Head of caudate nucleus (tissue), 42 donors: ENCODE data around the gene ZNF136.

Experiments
- DNase-seq, 42 donors: peaks; one replicate each; pipeline versions ENCODE4 v3.0.0 to v3.0.0-alpha.2; 2020 to 2021; ENCODE audit warnings: mixed read lengths in 7 of 42
- intact Hi-C: fragments of 100-400 bp; cut with DNase I; formaldehyde crosslinking; loops from one replicate; pipeline ENCODE4 v1.15.0; 2022

The ZNF136 gene

GRCh38 chr19:12162882-12163806 lies at the start of gene ZNF136:
TSS of gene ZNF136 (plus strand) at chr19:12163096. CDS start at chr19:12163204, 108 bp downstream.
- intact Hi-C loops: no loop called here

GRCh38 chr19:12113121-12113520 lies 49.8 kb upstream of the ZNF136 start:
- no peak for DNase-seq
- intact Hi-C loops: no loop called here

More at GRCh38 chr19:12162882-12163806, at the start of gene ZNF136:
- DNase-seq: peak; percentile 86 to 98 (median 94)

DNA sequence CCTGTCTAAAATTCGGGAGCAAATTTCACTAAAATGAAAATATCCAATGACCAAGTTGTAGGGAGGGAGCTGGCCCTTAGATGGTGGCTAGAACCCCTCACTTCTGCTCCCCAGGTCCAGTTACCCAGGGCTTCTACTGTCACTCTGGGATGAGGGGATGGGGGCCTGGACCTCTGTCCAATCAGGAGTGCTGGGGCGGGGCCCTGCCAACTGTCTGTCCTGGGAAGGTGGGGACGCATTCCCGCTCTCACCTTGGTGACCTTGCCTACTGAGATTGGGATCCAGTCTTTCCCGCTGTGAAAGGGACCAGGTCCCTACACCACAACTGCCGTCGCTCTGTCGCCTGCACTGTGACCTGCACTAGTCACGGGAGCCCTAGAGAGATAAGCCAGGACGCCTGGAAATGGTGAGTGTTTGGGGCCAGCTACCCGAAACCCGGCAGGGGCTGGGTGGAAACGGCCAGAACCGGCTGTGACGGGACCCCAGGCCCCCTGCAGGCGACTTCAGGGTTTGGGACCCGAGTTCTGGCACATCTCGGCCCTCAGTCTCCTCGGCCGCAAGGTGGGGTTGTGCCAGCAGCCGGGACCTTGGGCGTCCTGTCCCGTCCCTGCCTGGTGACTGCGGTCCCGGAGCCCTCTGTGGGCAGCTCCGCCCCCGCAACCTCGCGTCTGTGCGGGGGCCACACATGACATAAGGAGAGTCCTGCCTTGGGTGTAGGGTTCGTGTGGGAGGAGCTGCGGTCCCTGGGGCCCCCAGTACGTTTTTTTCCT lies 45.5 kb upstream of the ZNF136 start:
- DNase-seq: no peak
- intact Hi-C loops: no loop called here

DNA sequence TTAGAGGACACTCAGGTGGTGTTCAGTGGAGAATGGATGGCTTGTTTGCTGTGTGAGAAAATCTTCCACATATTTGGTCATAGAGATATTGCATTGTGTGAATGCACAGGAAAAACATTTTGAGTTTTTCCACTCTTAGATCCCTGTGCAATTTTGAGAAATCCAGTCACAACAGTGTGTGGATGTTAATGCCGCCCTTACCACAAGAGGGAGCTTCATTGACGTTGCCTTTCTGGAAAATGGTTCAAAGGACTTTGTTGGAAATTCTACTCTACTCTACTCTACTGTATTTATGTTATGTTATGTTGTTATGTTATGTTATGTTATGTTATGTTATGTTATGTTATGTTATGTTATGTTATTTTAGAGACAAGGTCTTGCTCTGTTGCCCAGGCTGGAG lies 36.2 kb upstream of the ZNF136 start:
- peak in 22 of 42 donors; percentile 3 to 70 (median 20) for DNase-seq
- intact Hi-C loops: no loop called here

GRCh38 chr19:12133069-12133468 lies 29.8 kb upstream of the ZNF136 start:
- no peak for DNase-seq
- intact Hi-C loops: no loop called here

GRCh38 chr19:12137221-12137940 lies 25.5 kb upstream of the ZNF136 start:
- intact Hi-C loops: no loop called here
- no peak for DNase-seq

- DNase-seq: no peak
- intact Hi-C loops: no loop called here
Measured at GRCh38 chr19:12139269-12139668, 23.6 kb upstream of the ZNF136 start.

GRCh38 chr19:12139885-12140544 lies 22.9 kb upstream of the ZNF136 start, which contains the start of gene ZNF20:
TSS of gene ZNF20 (minus strand) at chr19:12140350. CDS start at chr19:12140182, 168 bp downstream.
- intact Hi-C loops: loop anchor here (5.0 to 10.0 kb wide), 2 partner anchors 75 to 343 kb away; partner anchors contain the start of genes ZNF491 and ZNF844
- DNase-seq: peak; percentile 90 to 99 (median 96)

GRCh38 chr19:12140545-12141404 lies 22.1 kb upstream of the ZNF136 start:
- peak; percentile 71 to 96 (median 91) for DNase-seq
- intact Hi-C loops: loop anchor here (5.0 to 10.0 kb wide), 2 partner anchors 76 to 343 kb away; partner anchors contain the start of genes ZNF491 and ZNF844

DNA sequence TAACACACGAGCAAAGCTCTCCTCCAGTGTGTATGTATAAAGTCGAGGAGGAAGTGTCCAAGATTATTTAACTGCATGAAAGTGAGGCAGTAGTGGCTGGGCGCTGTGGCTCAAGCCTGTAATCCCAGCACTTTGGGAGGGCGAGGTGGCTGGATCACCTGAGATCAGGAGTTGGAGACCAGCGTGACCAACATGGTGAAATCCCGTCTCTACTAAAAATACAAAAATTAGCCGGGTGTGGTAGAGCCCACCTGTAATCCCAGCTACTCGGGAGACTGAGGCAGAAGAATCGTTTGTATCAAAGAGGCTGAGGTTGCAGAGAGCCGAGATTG lies 21.5 kb upstream of the ZNF136 start:
- DNase-seq: no peak
- intact Hi-C loops: loop anchor here (5.0 to 10.0 kb wide), 2 partner anchors 77 to 344 kb away; partner anchors contain the start of genes ZNF491 and ZNF844

DNA sequence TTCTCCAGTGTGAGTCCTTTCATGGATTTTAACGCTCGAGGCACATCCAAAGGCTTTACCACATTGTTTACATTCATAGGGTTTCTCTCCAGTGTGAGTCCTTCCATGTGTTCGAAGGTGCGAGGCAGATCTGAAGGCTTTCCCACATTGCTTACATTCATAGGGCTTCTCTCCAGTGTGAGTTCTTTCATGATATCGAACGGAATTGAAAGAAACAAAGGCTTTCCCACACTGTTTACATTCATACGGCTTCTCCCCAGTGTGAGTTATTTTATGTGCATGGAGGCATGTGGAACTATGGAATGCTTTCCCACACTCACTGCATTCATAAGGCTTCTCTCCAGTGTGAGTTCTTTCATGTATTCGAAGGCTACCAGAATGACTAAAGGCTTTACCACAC lies 17.5 kb upstream of the ZNF136 start:
- intact Hi-C loops: loop anchor here (10.0 kb wide), 1 partner anchor 81 kb away; the partner anchor contains the start of gene ZNF844
- DNase-seq: no peak

DNA sequence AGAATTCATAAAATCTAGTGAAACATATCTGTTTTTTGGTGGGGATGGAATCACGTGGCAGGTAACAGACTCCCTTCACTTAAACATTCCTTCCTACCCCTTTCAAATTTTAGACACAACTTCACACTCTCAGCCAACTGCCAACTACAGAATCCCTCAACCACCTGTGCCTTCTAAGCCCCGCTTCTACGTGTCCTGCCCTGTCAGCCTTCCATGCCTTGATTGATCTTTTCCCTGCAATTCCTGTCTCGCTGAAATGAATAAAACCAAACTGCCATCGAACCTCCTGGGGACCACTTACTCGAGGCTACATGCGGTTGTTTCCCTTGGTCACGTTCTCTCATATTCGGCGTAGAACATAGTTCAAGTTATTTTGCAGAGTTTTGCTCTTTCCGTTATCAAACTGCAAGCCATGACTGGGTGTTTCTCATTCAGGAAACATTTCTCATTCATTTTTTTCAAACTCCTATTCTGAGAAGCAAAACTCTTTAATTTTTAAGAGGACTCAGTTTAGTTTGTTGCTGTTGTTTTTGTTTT lies 7.5 kb upstream of the ZNF136 start:
- no peak for DNase-seq

DNA sequence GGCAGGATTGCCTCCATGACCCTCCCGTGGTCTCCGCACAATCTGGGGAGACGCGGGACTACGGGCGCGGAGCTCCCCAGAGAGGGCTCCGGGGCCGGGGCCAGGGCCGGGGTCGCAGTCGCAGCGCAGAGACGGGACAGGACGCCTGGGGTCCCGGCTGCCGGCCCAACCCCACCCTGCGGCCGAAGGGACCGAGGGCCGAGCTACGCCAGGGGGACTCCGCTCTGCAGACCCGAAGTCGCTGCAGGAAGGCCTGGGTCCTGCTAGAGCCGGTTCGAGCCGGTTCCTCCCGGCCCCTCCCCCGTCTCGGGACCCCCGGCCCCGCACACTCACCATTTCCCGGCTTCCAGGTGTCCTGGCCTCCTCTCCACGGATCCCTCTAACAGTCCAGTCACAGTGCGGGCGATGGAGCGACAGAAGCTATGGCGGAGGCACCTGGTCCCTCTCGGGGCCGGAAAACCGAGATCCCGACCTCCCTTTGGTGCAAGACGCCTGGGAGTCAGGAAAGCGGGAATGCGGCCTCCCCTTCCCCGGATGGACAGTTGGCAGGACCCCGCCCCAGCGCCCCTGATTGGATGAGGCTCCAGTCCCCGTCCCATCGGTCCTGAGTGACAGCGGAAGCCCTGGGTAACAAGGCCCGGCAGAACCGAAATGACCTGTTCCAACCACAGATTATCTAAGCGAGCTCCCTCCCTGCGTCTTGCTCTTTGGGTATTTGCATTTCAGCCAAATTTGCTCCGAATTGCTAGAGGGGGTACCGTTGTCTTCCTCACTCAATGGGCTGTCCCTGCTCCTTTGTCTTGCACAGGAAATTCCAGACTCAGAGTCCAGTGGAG lies 6.5 kb upstream of the ZNF136 start, which contains the start of gene ZNF625:
Gene ZNF625, minus strand, starts transcription at position 512 of the 836 bp plus-strand sequence. Its CDS starts 176 bp downstream, at position 336.
- DNase-seq: peak; percentile 80 to 96 (median 90)
- intact Hi-C loops: no loop called here

More for the DNA sequence above, 7.5 kb upstream of the ZNF136 start:
- intact Hi-C loops: no loop called here

DNA sequence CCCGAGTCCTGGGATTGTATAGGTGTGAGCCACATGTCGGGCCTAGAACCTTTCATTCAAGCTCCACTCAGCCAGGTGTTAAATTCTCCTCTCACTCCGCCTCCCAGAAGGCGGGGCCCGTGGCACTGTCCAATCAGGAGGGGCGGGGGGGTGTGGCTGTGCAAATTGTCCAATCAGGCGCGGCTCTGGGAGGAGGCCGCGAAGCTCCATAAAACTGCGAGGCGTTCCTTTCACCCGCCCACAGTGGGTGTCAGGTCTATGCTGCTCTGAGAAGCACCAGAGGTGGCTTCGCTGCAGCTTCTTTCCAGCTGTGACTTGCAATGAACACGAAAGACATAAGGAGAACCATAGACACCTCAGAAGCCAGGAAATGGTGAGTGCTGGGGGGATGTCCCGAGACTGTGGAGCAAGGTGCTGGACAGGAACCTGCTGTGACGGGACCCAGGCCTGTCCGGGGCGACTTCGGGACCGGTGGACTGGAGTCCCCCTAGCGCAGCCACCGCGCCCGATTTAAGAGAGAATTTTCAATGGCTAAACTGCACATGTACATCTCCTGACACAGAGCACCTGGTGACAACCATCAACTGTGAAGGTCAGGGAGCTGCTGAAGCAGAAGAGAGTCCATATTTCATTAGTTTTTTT lies 3.0 kb upstream of the ZNF136 start:
- intact Hi-C loops: no loop called here
- DNase-seq: no peak

DNA sequence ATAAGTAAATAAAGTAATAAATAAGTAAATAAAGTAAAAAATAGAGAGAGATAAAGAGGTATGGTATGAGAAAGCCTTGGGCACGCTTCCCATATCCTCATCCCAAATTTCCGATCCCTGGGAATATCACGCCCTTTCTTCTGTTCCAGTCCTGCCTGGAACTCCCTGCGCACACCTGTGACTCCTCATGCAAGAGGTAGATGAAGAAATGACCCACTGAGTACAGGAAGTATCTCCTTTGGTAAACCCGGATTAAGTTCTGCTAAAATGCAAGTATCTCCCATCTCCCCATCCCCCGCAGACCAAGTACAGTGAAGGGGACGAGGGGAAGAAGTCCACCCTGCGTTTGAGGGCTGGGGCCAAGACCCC lies 399 bp upstream of the ZNF136 start:
- DNase-seq: no peak
- intact Hi-C loops: no loop called here

DNA sequence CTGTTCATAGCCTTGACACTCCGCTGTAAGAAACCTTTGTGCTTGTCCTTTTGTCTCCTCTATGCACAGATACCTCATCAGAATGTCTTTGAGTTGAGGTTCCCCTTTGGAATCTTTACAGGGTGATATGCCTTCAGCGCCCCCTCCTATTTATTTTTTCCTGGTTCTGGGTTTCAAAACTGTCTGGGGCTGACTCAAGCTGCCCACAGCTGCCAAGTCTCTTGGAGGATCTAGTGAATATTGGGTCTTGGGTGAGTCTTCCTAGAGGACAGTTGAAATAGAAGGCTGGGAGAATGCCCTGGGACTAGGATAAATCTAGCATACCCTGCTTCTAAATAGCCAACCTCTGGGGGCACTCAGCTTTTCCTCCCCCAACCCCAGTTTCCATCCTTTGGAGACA lies 930 bp downstream of the ZNF136 start:
- intact Hi-C loops: no loop called here
- no peak for DNase-seq
